ENCODE results near the gene MXRA7.

- no peak for TF ChIP-seq CTCF (IDR thresholded peaks at IDR 0.05 in 4 of 5, conservative IDR thresholded peaks at IDR 0.05 in 1 of 5)
- no peak for TF ChIP-seq POLR2A (IDR thresholded peaks at IDR 0.05)
Observed at GRCh38 chr17:76752006-76752405, 41.2 kb upstream of the MXRA7 start.

All from gastrocnemius medialis (tissue), 4 donors.